GF-D8 (cell line): ENCODE results near the gene GRID1.

Source experiments
- DNase-seq: peaks from one replicate; lab custom pipeline; 2025; lab: John Stamatoyannopoulos, UW

Gene GRID1

GRCh38 chr10:86353506-86354485, 12.8 kb downstream of the GRID1 start:
- no peak for DNase-seq

- no peak for DNase-seq
Measured at GRCh38 chr10:86350897-86351296, 15.7 kb downstream of the GRID1 start.

- DNase-seq = no peak
Measured at GRCh38 chr10:86349940-86350630, 16.5 kb downstream of the GRID1 start.

- no peak for DNase-seq
Measured at GRCh38 chr10:86349474-86349873, 17.1 kb downstream of the GRID1 start.

GRCh38 chr10:86348321-86349210, 18.0 kb downstream of the GRID1 start:
- DNase-seq = no peak

GRCh38 chr10:86347856-86348255, 18.7 kb downstream of the GRID1 start:
- no peak for DNase-seq

GRCh38 chr10:86346799-86347665, 19.6 kb downstream of the GRID1 start:
- DNase-seq = no peak

- no peak for DNase-seq
Measured at GRCh38 chr10:86345859-86346798, 20.5 kb downstream of the GRID1 start.

GRCh38 chr10:86345296-86345858, 21.2 kb downstream of the GRID1 start:
- no peak for DNase-seq

- no peak for DNase-seq
Measured at GRCh38 chr10:86344714-86345161, 21.9 kb downstream of the GRID1 start.

- no peak for DNase-seq
Measured at GRCh38 chr10:86344281-86344680, 22.3 kb downstream of the GRID1 start.

GRCh38 chr10:86343761-86344160, 22.8 kb downstream of the GRID1 start:
- DNase-seq = no peak

- no peak for DNase-seq
Measured at GRCh38 chr10:86342111-86342863, 24.3 kb downstream of the GRID1 start.

- DNase-seq = no peak
Measured at GRCh38 chr10:86341361-86341811, 25.2 kb downstream of the GRID1 start.

GRCh38 chr10:86340991-86341260, 25.7 kb downstream of the GRID1 start:
- no peak for DNase-seq

- DNase-seq = no peak
Measured at GRCh38 chr10:86340176-86340990, 26.2 kb downstream of the GRID1 start.

- DNase-seq = no peak
Measured at GRCh38 chr10:86339226-86339865, 27.2 kb downstream of the GRID1 start.
